Activated naive CD8-positive, alpha-beta T cell (primary cell): Measurements from ENCODE around the gene BBX.

Experiments used
- H3K27ac Mint-ChIP-seq: one replicate; pipeline ENCODE4 v1.8.0; 2021; ENCODE audit warnings: mixed read lengths
- H3K27me3 Mint-ChIP-seq: one replicate; pipeline ENCODE4 v1.8.0; 2021; ENCODE audit warnings: mixed read lengths
- H3K36me3 Mint-ChIP-seq: one replicate; pipeline ENCODE4 v1.8.0; 2021; ENCODE audit warnings: mixed read lengths
- H3K4me1 Mint-ChIP-seq: one replicate; pipeline ENCODE4 v1.8.0; 2021; ENCODE audit warnings: low read depth, mixed read lengths
- H3K4me3 Mint-ChIP-seq: one replicate; pipeline ENCODE4 v1.8.0; 2021; ENCODE audit warnings: mild to moderate bottlenecking, mixed read lengths
- H3K9me3 Mint-ChIP-seq: one replicate; pipeline ENCODE4 v1.8.0; 2021; ENCODE audit warnings: low read depth, mixed read lengths

The BBX gene

DNA sequence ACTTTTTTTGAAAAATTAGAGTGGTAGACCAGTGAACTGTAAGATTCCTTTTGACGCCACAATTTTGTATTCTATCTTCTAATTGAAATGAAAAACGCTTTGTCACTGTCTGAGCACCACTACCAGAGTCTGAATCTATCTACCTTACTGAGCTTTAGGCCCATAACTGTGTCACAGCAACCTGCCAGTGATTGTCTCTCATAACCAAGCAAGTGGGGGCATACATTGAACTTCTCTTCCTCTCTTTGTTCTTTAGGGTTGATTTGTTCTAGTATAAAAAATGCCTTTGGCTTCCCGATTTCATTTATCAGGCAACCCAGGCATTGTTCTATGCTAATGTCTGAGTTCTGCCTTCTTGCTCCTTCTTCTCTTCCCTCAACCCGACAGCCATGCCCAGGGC is 142.6 kb downstream of the BBX start:
- H3K27me3 Mint-ChIP-seq, result no peaks in the 10 kb centered on the region
- H3K9me3 Mint-ChIP-seq, result no peaks in the 10 kb centered on the region
- H3K4me3 Mint-ChIP-seq, result no peak overlapping the region
- no peak overlapping the region for H3K27ac Mint-ChIP-seq
- H3K4me1 Mint-ChIP-seq, result peaks cover 32% of the 10 kb centered on the region
- H3K36me3 Mint-ChIP-seq, result peaks cover 2% of the 10 kb centered on the region

DNA sequence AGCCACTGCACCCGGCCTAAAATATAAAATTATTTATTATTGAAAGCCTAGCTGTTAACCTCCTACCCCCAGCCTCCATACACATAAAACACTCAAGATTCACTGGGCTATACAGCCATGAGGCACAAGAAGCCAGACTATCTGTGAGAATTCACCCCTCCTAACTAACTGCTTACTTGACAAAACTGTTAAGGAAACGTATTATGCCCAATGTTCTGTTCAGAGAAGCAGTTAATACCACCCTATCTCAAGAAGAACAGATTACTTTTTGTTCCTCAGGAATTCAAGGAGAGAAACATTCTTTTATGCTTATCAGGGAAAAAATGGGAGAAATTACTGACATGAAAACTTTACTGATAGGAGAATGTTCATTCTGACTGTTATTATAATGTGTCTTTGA is 144.1 kb downstream of the BBX start:
- Mint-ChIP-seq H3K27me3 (no peaks in the 10 kb centered on the region), H3K4me3 (no peak overlapping the region), H3K36me3 (peaks cover 2% of the 10 kb centered on the region)

DNA sequence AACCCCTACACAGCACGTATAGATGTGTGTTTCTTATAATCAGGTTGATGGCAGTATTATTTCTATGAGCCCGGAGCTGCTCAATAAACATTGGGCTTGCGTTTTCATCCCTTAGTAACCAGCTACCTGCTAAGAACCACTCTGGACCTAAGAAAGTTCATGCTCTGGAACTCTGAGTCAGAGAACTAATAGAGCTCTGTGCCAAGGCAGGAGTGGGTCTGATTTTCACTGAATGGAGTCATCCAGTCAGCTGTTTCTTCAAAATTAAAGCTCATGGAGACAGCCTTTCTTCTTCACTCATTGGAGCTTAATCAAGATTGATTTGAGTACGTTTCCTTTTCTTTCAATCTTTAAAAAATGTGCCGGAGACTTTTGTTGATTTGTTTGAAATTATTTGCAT is 145.7 kb downstream of the BBX start:
- no peaks in the 10 kb centered on the region for H3K27me3 Mint-ChIP-seq
- no peaks in the 10 kb centered on the region for H3K9me3 Mint-ChIP-seq
- peaks cover 2% of the 10 kb centered on the region for H3K36me3 Mint-ChIP-seq
- no peak overlapping the region for H3K4me3 Mint-ChIP-seq
- no peak overlapping the region for H3K27ac Mint-ChIP-seq
- peaks cover 20% of the 10 kb centered on the region for H3K4me1 Mint-ChIP-seq

More for the DNA sequence above, 144.1 kb downstream of the BBX start:
- no peak overlapping the region for H3K27ac Mint-ChIP-seq
- peaks cover 24% of the 10 kb centered on the region for H3K4me1 Mint-ChIP-seq
- no peaks in the 10 kb centered on the region for H3K9me3 Mint-ChIP-seq

DNA sequence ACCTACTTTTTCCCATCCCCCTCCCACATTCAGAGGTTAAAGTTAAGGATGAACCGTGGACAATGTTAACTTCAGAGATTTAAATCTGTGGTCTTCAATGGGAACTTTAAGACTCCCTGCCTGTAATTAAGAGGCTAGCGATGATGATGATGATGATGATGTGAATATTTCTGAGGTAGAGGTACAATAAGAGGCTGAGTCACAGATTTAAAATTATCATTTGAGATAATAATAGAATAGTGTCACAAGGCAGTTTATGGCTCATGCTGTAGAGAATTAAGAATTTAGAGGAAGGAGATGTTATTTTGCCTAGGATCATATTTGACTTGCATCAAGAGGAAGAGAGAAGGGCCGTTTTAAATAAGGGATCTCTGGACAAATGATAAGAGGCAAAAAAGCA is 146.2 kb downstream of the BBX start:
- peaks cover 2% of the 10 kb centered on the region for H3K36me3 Mint-ChIP-seq
- H3K4me3 Mint-ChIP-seq, result no peak overlapping the region
- H3K27ac Mint-ChIP-seq, result no peak overlapping the region
- H3K9me3 Mint-ChIP-seq, result no peaks in the 10 kb centered on the region
- H3K4me1 Mint-ChIP-seq, result peaks cover 21% of the 10 kb centered on the region
- H3K27me3 Mint-ChIP-seq, result no peaks in the 10 kb centered on the region

DNA sequence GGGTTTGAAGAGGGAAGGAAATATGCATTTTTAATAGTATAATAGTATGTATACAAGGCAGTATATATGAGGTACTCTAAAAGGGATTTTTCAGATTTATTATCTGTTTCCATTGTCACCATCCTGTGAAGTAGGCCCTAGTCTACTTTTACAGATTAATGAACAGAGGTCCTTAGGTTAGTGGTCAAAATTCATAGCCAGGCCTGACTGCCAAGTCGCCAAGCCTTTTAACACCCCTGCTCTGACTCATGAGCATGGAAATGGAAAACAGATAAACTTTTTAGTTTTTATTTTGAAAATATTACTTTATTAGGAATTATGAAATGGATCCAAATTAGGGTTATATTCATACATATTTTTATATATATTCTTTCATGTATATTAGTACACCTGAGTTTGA is 146.9 kb downstream of the BBX start:
- Mint-ChIP-seq H3K27me3 (no peaks in the 10 kb centered on the region), H3K4me1 (peaks cover 27% of the 10 kb centered on the region), H3K4me3 (no peak overlapping the region), H3K36me3 (peaks cover 2% of the 10 kb centered on the region), H3K9me3 (no peaks in the 10 kb centered on the region), H3K27ac (no peak overlapping the region)

DNA sequence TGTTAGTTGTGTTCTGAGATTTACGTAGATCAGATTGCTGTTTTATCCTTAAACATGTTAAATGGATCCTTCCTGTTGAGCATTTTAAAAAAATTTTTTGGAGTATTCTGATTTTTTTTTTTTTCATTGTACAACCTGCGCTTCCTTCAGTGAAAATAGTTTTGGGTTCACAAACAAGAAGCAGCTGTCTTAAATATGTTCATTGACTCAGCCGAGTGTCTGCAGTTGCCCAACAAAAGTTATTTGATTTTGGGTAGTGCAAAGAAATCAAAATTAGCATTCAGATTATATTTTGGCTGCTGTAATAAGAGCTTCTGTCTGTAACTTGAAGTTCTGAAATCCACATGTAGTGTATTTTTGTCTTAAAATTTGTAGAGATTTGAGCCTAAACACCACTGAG is 148.2 kb downstream of the BBX start:
- H3K4me3 Mint-ChIP-seq, result no peak overlapping the region
- no peaks in the 10 kb centered on the region for H3K9me3 Mint-ChIP-seq
- H3K36me3 Mint-ChIP-seq, result peaks cover 2% of the 10 kb centered on the region
- H3K27ac Mint-ChIP-seq, result no peak overlapping the region
- no peaks in the 10 kb centered on the region for H3K27me3 Mint-ChIP-seq
- H3K4me1 Mint-ChIP-seq, result peaks cover 31% of the 10 kb centered on the region

DNA sequence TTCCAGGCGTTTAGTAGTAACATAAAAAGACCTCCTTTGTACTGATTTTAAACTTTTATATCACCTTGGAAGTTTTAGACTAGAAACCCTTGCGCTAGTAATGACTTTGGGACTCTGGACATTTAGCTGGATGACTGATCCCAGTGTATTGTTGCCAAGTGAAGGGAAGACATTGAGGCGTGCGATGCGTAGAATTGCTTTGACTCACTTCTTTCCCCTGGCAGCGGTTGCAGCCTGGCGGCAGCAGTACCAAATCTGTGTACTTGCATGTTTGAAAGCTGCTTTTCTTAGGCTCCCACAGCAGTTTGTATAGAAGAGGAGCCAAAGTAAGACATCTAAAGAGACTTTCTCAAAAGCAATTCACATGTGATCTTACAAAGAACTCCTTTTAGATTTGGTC is 151.6 kb downstream of the BBX start:
- Mint-ChIP-seq H3K4me3 (no peak overlapping the region), H3K36me3 (no peaks in the 10 kb centered on the region), H3K9me3 (no peaks in the 10 kb centered on the region), H3K27ac (peak overlapping the region; percentile 8), H3K27me3 (no peaks in the 10 kb centered on the region), H3K4me1 (peaks cover 30% of the 10 kb centered on the region)

DNA sequence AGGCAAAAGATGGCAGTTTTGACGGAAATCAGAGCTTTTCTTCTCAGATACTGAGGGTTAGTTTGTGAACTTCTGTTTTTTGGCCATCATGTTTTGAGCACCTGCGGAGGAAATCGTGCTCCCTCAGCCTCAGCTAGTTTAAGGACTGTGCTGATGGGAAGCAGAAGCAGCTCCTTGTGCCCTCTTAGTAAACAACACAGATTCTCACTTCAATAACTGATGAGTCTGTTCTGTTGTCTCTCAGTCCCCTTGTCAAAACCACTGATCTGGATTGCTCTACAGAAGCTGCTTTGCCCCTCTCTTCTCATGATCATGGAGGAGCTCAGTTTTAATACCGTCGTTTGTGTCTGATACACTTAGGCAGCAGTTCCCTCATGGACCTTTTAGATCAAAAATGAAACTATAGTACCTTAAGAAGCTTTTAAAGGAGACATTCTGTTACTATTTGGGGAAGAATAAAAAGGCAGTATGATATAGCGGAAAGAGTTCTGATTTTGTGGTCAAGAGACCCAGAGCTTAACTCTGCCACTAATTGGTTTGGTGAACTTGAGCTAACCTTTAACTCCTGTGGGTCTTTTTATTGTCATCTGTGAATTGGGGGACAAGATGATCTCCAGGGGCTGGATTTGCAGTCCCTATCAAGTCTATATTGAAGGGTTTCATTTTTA is 152.6 kb downstream of the BBX start:
- H3K27me3 Mint-ChIP-seq, result no peaks in the 10 kb centered on the region
- no peaks in the 10 kb centered on the region for H3K9me3 Mint-ChIP-seq
- no peak overlapping the region for H3K4me3 Mint-ChIP-seq
- peaks cover 2% of the 10 kb centered on the region for H3K36me3 Mint-ChIP-seq
- peak overlapping the region; percentile 31 for H3K27ac Mint-ChIP-seq
- H3K4me1 Mint-ChIP-seq, result peaks cover 34% of the 10 kb centered on the region

DNA sequence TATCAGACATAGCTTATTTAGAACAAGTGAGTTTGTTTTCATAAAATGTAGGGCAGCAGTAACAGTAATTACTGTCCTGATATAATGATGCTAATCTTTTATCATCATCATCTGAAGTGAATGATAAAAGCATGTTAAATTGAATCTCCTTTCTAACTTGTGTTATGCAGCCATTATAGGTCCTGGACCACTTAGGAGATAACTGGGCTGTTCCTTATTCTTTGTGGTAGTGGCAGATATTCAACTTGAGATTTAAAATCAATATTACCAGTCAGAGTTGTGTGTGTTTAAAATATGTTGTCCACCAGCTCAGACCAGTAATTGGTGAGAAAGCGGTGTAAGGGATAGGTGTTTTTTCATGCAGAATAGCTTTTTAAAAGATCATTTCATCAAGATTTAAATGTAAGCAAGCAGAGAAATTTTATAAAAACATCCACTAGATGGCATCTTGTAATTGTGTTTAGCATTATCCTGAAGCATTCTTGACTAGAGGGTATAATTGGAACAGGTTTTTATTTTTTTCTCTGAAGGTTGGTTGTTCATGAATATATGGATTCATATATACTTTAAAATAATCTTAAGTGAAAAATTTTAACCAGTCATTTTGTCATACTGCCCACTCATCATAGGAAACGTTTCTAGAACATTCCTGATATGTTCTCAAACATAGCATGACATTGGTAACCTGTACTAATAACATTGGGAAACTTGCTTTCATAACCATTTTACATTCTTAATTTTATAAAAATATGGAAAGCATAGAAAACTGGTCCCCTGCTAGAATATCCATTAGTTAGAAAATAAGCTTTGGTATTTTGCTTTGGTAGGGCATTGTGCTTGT is 153.9 kb downstream of the BBX start:
- no peak overlapping the region for H3K4me3 Mint-ChIP-seq
- H3K27me3 Mint-ChIP-seq, result no peaks in the 10 kb centered on the region
- H3K27ac Mint-ChIP-seq, result no peak overlapping the region
- peaks cover 37% of the 10 kb centered on the region for H3K4me1 Mint-ChIP-seq
- peaks cover 7% of the 10 kb centered on the region for H3K36me3 Mint-ChIP-seq
- no peaks in the 10 kb centered on the region for H3K9me3 Mint-ChIP-seq

DNA sequence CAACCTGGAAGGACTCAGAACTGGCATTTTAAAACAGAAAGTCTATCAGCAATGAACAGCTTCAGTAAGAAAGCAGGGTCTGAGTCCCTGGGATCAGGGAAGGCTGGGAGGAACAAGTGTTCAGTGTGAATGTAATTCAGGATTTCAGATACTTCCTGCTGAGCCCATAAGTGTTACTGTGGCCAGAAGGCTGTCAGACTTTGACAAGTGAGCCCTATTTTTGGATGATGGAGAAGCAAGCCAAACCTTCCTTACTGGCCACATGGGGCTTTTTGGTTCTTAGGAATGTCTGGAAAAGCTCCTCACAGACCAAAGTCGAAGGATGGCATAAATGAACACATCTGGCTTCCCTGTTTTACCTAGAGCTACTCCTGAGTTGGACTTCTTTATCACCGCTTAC is 157.2 kb downstream of the BBX start:
- no peaks in the 10 kb centered on the region for H3K9me3 Mint-ChIP-seq
- peaks cover 49% of the 10 kb centered on the region for H3K4me1 Mint-ChIP-seq
- peaks cover 7% of the 10 kb centered on the region for H3K36me3 Mint-ChIP-seq
- no peak overlapping the region for H3K4me3 Mint-ChIP-seq
- no peaks in the 10 kb centered on the region for H3K27me3 Mint-ChIP-seq
- no peak overlapping the region for H3K27ac Mint-ChIP-seq

DNA sequence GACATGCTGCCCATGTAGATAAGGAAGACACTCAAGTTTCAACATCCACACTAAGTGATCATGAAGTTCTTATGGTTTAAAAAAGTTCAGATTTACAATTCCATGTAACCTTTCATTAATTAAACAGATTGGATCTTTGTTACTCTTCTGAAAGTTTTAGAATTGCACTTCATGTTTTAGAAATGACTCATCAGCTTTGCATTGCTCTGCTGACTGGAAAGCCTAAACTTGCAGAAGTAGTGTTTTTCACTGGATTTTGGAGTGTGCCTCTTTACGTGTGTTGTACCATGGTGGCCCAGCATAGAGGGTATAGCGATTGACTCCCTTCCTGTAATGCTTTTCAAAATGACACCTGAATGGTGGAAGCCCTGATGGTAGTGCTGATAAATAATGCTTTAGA is 157.9 kb downstream of the BBX start:
- no peaks in the 10 kb centered on the region for H3K9me3 Mint-ChIP-seq
- H3K36me3 Mint-ChIP-seq, result peaks cover 7% of the 10 kb centered on the region
- H3K27me3 Mint-ChIP-seq, result no peaks in the 10 kb centered on the region
- H3K4me3 Mint-ChIP-seq, result no peak overlapping the region
- no peak overlapping the region for H3K27ac Mint-ChIP-seq
- H3K4me1 Mint-ChIP-seq, result peaks cover 49% of the 10 kb centered on the region

DNA sequence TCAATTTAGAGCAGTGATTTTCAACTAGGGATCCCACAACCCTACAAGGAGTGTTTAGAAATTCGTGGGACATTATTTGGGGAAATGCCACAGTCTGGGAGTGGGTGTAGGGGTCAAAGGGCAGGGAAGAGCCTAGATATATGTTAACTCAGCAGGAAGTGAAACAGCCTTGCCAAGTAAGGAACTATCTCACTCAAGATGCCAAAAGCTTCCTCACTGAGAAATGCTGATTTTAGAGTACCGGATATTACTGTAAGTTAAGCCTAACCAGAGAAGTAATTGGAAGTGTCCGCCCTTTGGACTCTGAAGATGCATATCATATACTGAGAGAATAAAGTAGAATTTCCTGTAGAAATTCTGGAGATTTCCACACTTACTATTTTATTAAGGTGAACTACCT is 158.6 kb downstream of the BBX start:
- H3K4me1 Mint-ChIP-seq, result peaks cover 55% of the 10 kb centered on the region

DNA sequence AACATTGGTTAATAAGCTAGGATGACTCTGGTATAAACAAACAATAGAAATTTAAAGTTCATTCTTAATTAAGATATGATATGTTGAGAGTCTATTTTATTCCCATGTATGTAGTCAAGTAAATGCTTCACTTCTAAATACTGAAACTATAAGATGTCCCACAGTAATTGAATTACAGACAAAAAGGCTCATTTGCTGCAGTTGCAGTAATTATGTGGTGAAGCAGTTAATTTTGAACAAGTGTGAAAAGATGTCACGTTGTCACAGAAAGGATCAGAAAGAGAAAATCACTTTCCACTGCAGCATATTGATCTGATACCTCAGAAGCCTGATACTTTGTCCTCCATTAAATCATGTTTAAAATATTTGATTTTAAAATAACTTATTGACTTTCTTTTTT is 159.8 kb downstream of the BBX start:
- Mint-ChIP-seq H3K36me3 (peaks cover 7% of the 10 kb centered on the region), H3K9me3 (no peaks in the 10 kb centered on the region)

More for the DNA sequence above, 158.6 kb downstream of the BBX start:
- H3K27ac Mint-ChIP-seq, result no peak overlapping the region
- H3K4me3 Mint-ChIP-seq, result no peak overlapping the region
- H3K9me3 Mint-ChIP-seq, result no peaks in the 10 kb centered on the region
- peaks cover 7% of the 10 kb centered on the region for H3K36me3 Mint-ChIP-seq
- no peaks in the 10 kb centered on the region for H3K27me3 Mint-ChIP-seq

DNA sequence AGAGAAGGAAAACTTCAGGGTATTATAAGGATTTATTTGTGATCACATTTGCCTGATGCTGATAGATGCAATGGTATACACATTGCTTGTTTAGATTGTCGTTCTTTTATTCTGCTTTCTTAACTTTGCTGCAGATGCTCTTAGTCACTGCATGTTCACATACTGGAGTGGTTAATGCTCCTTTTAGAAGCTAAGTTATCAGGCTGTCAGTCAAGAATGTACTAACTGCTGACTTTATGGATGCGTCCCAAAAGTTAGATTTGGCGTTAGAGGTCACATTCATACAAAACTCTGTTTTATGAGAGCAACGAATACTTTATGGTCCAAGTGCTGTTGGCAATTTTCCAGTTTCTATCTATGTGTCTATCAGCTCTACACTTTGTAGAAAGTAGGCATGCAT is 160.7 kb downstream of the BBX start:
- no peaks in the 10 kb centered on the region for H3K27me3 Mint-ChIP-seq
- peak overlapping the region; percentile 34 for H3K4me3 Mint-ChIP-seq
- peaks cover 7% of the 10 kb centered on the region for H3K36me3 Mint-ChIP-seq
- no peaks in the 10 kb centered on the region for H3K9me3 Mint-ChIP-seq
- H3K4me1 Mint-ChIP-seq, result peaks cover 54% of the 10 kb centered on the region
- no peak overlapping the region for H3K27ac Mint-ChIP-seq

More for the DNA sequence above, 159.8 kb downstream of the BBX start:
- H3K4me1 Mint-ChIP-seq, result peaks cover 54% of the 10 kb centered on the region
- no peak overlapping the region for H3K4me3 Mint-ChIP-seq
- no peak overlapping the region for H3K27ac Mint-ChIP-seq
- no peaks in the 10 kb centered on the region for H3K27me3 Mint-ChIP-seq

DNA sequence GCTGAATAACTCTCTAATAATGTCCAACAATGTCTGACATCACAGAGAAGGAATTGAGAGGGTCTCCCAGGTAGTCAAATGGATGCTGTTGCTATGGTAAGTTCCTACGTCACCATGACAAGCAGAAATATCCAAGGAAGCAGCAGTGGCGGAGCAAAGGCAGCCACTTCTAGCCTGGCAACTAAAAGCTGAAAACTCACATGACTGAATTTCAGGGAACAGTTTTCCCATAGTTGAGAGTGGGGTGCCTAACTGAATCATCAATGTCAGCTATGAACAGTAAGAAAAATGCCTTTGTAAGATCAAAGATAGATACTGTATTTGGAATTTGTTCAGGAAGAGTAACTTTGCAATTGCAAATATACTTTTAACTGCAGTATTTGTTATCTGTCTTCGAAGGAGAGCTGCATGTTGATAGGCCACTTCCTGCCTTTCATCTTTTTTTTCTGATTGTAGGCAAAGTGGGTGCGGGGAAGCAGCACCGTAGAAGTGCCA is 161.7 kb downstream of the BBX start:
- H3K4me1 Mint-ChIP-seq, result peaks cover 57% of the 10 kb centered on the region
- H3K4me3 Mint-ChIP-seq, result peak overlapping the region; percentile 47
- H3K27me3 Mint-ChIP-seq, result no peaks in the 10 kb centered on the region
- no peaks in the 10 kb centered on the region for H3K9me3 Mint-ChIP-seq
- peak overlapping the region; percentile 22 for H3K27ac Mint-ChIP-seq
- peaks cover 7% of the 10 kb centered on the region for H3K36me3 Mint-ChIP-seq
